H9 (cell line): Measurements from ENCODE around the gene PEX10. TPM values are rescaled to one million over a fixed set of nuclear protein-coding genes. Genes with fewer than 3 reads are reported as not detected.

Experiments
- DNase-seq: peaks from one replicate; pipeline ENCODE4 v3.0.0-alpha.2; 2017
- H2AFZ ChIP-seq: one replicate; pipeline ENCODE4 v1.6.1; 2013; ENCODE audit warnings: mild to moderate bottlenecking, low read length, control low read depth, moderate library complexity
- H2AK5ac ChIP-seq: 2 replicates; pipeline ENCODE4 v1.6.1; 2013; ENCODE audit warnings: low read length, control low read depth, mixed read lengths; ENCODE audit not compliant: insufficient read length
- H2BK120ac ChIP-seq: one replicate; pipeline ENCODE4 v1.6.1; 2013; ENCODE audit warnings: low read depth, mild to moderate bottlenecking, low read length, control low read depth, inconsistent platforms; ENCODE audit not compliant: poor library complexity, severe bottlenecking
- H2BK12ac ChIP-seq: 2 replicates; pipeline ENCODE4 v1.6.1; 2013; ENCODE audit warnings: low read length, control low read depth, mixed read lengths, low read depth; ENCODE audit not compliant: insufficient read length
- H2BK15ac ChIP-seq: 2 replicates; pipeline ENCODE4 v1.6.1; 2013; ENCODE audit warnings: low read depth, low read length, control low read depth
- H2BK20ac ChIP-seq: one replicate; pipeline ENCODE4 v1.6.1; 2013; ENCODE audit warnings: low read depth, mild to moderate bottlenecking, low read length, control low read depth, inconsistent platforms; ENCODE audit not compliant: poor library complexity, severe bottlenecking
- H2BK5ac ChIP-seq: 2 replicates; pipeline ENCODE4 v1.6.1; 2013; ENCODE audit warnings: low read length, control low read depth, mixed read lengths; ENCODE audit not compliant: insufficient read length
- H3K14ac ChIP-seq: 2 replicates; pipeline ENCODE4 v1.6.1; 2013; ENCODE audit warnings: low read length, control low read depth; ENCODE audit not compliant: insufficient read depth
- H3K18ac ChIP-seq: 2 replicates; pipeline ENCODE4 v1.6.1; 2013; ENCODE audit warnings: low read depth, mild to moderate bottlenecking, mixed read lengths, low read length, control low read depth; ENCODE audit not compliant: insufficient read length
- H3K23ac ChIP-seq: 2 replicates; pipeline ENCODE4 v1.6.1; 2013; ENCODE audit warnings: low read length, control low read depth, mixed read lengths, low read depth; ENCODE audit not compliant: insufficient read length
- H3K23me2 ChIP-seq: 2 replicates; pipeline ENCODE4 v1.6.1; 2013; ENCODE audit warnings: low read depth, mild to moderate bottlenecking, mixed read lengths, low read length, control low read depth; ENCODE audit not compliant: insufficient read length, poor library complexity, severe bottlenecking
- H3K27ac ChIP-seq: 2 replicates; pipeline ENCODE4 v1.5.1; 2013; ENCODE audit warnings: low read length, control low read depth, mixed read lengths, low read depth; ENCODE audit not compliant: insufficient read length
- H3K27me3 ChIP-seq: 2 replicates; pipeline ENCODE4 v1.6.1; 2013; ENCODE audit warnings: low read length, control low read depth, inconsistent platforms; ENCODE audit not compliant: insufficient read depth
- H3K4ac ChIP-seq: 2 replicates; pipeline ENCODE4 v1.6.1; 2013; ENCODE audit warnings: low read depth, mild to moderate bottlenecking, control low read depth, inconsistent platforms, low read length, moderate library complexity
- H3K4me1 ChIP-seq: 2 replicates; pipeline ENCODE4 v1.6.1; 2013; ENCODE audit warnings: low read length, control low read depth, inconsistent platforms; ENCODE audit not compliant: insufficient read depth
- H3K4me2 ChIP-seq: 2 replicates; pipeline ENCODE4 v1.6.1; 2013; ENCODE audit warnings: low read length, control low read depth, mixed read lengths; ENCODE audit not compliant: insufficient read length, insufficient read depth
- H3K56ac ChIP-seq: 2 replicates; pipeline ENCODE4 v1.6.1; 2013; ENCODE audit warnings: low read depth, mild to moderate bottlenecking, mixed read lengths, low read length, control low read depth; ENCODE audit not compliant: insufficient read length
- H3K79me1 ChIP-seq: 2 replicates; pipeline ENCODE4 v1.6.1; 2013; ENCODE audit warnings: low read depth, mild to moderate bottlenecking, moderate library complexity, low read length, control low read depth, inconsistent platforms; ENCODE audit not compliant: insufficient read depth, poor library complexity, severe bottlenecking
- H3K79me2 ChIP-seq: 2 replicates; pipeline ENCODE4 v1.6.1; 2013; ENCODE audit warnings: low read length, control low read depth, inconsistent platforms; ENCODE audit not compliant: insufficient read depth
- H3K9ac ChIP-seq: 2 replicates; pipeline ENCODE4 v1.6.1; 2013; ENCODE audit warnings: low read length, control low read depth, mixed read lengths; ENCODE audit not compliant: insufficient read length; ENCODE audit errors: extremely low read depth
- H3K9me3 ChIP-seq: one replicate; pipeline ENCODE4 v1.6.1; 2013; ENCODE audit warnings: low read depth, low read length, inconsistent platforms; ENCODE audit not compliant: control insufficient read depth
- H3T11ph ChIP-seq: one replicate; pipeline ENCODE4 v1.6.1; 2013; ENCODE audit warnings: mild to moderate bottlenecking, low read length, control low read depth, inconsistent platforms
- H4K20me1 ChIP-seq: one replicate; pipeline ENCODE4 v1.6.1; 2013; ENCODE audit not compliant: control insufficient read depth, insufficient read length, insufficient read depth
- H4K5ac ChIP-seq: 2 replicates; pipeline ENCODE4 v1.6.1; 2013; ENCODE audit warnings: low read depth, mild to moderate bottlenecking, mixed read lengths, low read length, control low read depth; ENCODE audit not compliant: insufficient read length
- H4K8ac ChIP-seq: replicated peaks from 2 replicates; pipeline ENCODE4 v1.6.1; 2013; ENCODE audit warnings: low read length, control low read depth, mixed read lengths, low read depth; ENCODE audit not compliant: insufficient read length
- H4K91ac ChIP-seq: 2 replicates; pipeline ENCODE4 v1.6.1; 2013; ENCODE audit warnings: low read depth, mild to moderate bottlenecking, moderate library complexity, mixed read lengths, low read length, control low read depth; ENCODE audit not compliant: insufficient read length
- H3K27ac Mint-ChIP-seq, 3 experiments: 2 replicates in 2 of 3; 3 replicates in 1 of 3; pipeline ENCODE4 v1.8.0; 2020 to 2021; ENCODE audit warnings: mixed read lengths in 3 of 3, mild to moderate bottlenecking in 1 of 3, moderate library complexity in 1 of 3
- H3K27me3 Mint-ChIP-seq: 2 replicates; pipeline ENCODE4 v1.8.0; 2021; ENCODE audit warnings: low read depth, mild to moderate bottlenecking, moderate library complexity, mixed read lengths
- H3K36me3 Mint-ChIP-seq, 3 experiments: 2 replicates in 2 of 3; 3 replicates in 1 of 3; pipeline ENCODE4 v1.8.0; 2020 to 2021; ENCODE audit warnings: low read depth in 3 of 3, mixed read lengths in 3 of 3; ENCODE audit not compliant: insufficient read depth in 1 of 3
- H3K4me1 Mint-ChIP-seq, 2 experiments: 2 replicates each; pipeline ENCODE4 v1.8.0; 2020; ENCODE audit warnings: mixed read lengths in 2 of 2
- H3K4me3 Mint-ChIP-seq, 2 experiments: 2 replicates in 1 of 2; 3 replicates in 1 of 2; pipeline ENCODE4 v1.8.0; 2020 to 2021; ENCODE audit warnings: mild to moderate bottlenecking in 2 of 2, mixed read lengths in 2 of 2, moderate library complexity in 1 of 2
- H3K9me3 Mint-ChIP-seq, 2 experiments: 2 replicates in 1 of 2; 3 replicates in 1 of 2; pipeline ENCODE4 v1.8.0; 2020; ENCODE audit warnings: mild to moderate bottlenecking in 2 of 2, mixed read lengths in 2 of 2, moderate library complexity in 1 of 2
- CTCF ChIP-seq: fragments of 200-600 bp; sonication (generic); conservative IDR thresholded peaks from 3 replicates; pipeline ENCODE4 v1.8.0; 2021; ENCODE audit warnings: antibody characterized with exemption, mild to moderate bottlenecking
- WGBS: extraction: QIAGEN DNeasy Blood & Tissue Kit; methylation state at CpG from one replicate; pipeline ENCODE4 v1.1.7; 2013; ENCODE audit warnings: missing lambda C conversion rate, low lambda C conversion rate, mixed read lengths; ENCODE audit not compliant: insufficient read length; ENCODE audit errors: extremely low coverage; 5-methylcytosine and 5-hydroxymethylcytosine counted together
- total RNA-seq: library from RNA; stranded (reverse); gene quantifications from 2 replicates; pipeline ENCODE4 v1.2.1, GENCODE V29; 2021

The PEX10 gene
- total RNA-seq, 1 experiment from 2014 or later, result 34.4 TPM

GRCh38 chr1:2373551-2374251 lies 38.7 kb downstream of the PEX10 start:
- Histone ChIP-seq H3T11ph (no peak overlapping the region), H4K20me1 (no peaks in the 10 kb centered on the region), H4K8ac (no peak overlapping the region), H3K9me3 (no peaks in the 10 kb centered on the region), H3K9ac (no peak overlapping the region), H3K14ac (no peak overlapping the region), H2BK15ac (no peak overlapping the region), H3K23ac (no peak overlapping the region), H3K4ac (no peak overlapping the region), H4K91ac (no peak overlapping the region), H2BK5ac (no peak overlapping the region), H2BK20ac (no peak overlapping the region), H3K79me2 (no peaks in the 10 kb centered on the region), H3K27me3 (no peaks in the 10 kb centered on the region), H4K5ac (no peak overlapping the region), H3K4me1 (no peaks in the 10 kb centered on the region), H3K23me2 (no peaks in the 10 kb centered on the region), H3K27ac (no peak overlapping the region), H3K4me2 (no peak overlapping the region), H2AFZ (no peak overlapping the region), H2BK12ac (no peak overlapping the region), H2BK120ac (no peak overlapping the region), H3K56ac (no peak overlapping the region), H3K79me1 (no peaks in the 10 kb centered on the region), H2AK5ac (no peak overlapping the region), H3K18ac (no peak overlapping the region)
- H3K4me3 Mint-ChIP-seq, result no peak overlapping the region
- H3K27me3 Mint-ChIP-seq, result no peaks in the 10 kb centered on the region; the same call in none of the 2 replicates
- H3K4me1 Mint-ChIP-seq, result no peaks in the 10 kb centered on the region
- WGBS, result no CpG with 5 or more reads among the region's 20 CpGs
- TF ChIP-seq CTCF, result no peak
- H3K9me3 Mint-ChIP-seq, result no peaks in the 10 kb centered on the region; a peak in 1 of 5 replicates
- no peak overlapping the region for H3K27ac Mint-ChIP-seq
- no peak for DNase-seq
- H3K36me3 Mint-ChIP-seq, result peaks cover 0 to 7% (median 0%) of the 10 kb centered on the region in 3 experiments; a peak in 4 of 7 replicates
